Measurements from ENCODE around the gene PPP6R2. TPM values are rescaled to one million over a fixed set of nuclear protein-coding genes. Genes with fewer than 3 reads are reported as not detected.
A peak's percentile ranks its signal among the peaks of the same experiment; 100 is the strongest.
"Not testable (repeated sequence)": the region's sequence is repeated elsewhere in the genome, so short reads cannot be mapped to it uniquely, and the experiment has no call there.

PPP6R2 gene
- total RNA-seq, 1 donor from 2014 or later, result 75.5 TPM

GRCh38 chr22:50398831-50399648 lies 55.9 kb downstream of the PPP6R2 start:
- DNase-seq (ENCODE audit: low spot score), result no peak

GRCh38 chr22:50399751-50400331 lies 56.7 kb downstream of the PPP6R2 start:
- DNase-seq (ENCODE audit: low spot score), result no peak

GRCh38 chr22:50400406-50400805 lies 57.3 kb downstream of the PPP6R2 start:
- DNase-seq (ENCODE audit: low spot score), result no peak

- no peak for DNase-seq (ENCODE audit: low spot score)
These were observed 57.8 kb downstream of the PPP6R2 start for GRCh38 chr22:50400931-50401330.

GRCh38 chr22:50401907-50402306 lies 58.8 kb downstream of the PPP6R2 start:
- no peak for DNase-seq (ENCODE audit: low spot score)

GRCh38 chr22:50403701-50404101 lies 60.6 kb downstream of the PPP6R2 start:
- DNase-seq (ENCODE audit: low spot score), result peak; percentile 62

- no peak for DNase-seq (ENCODE audit: low spot score)
These were observed 63.5 kb downstream of the PPP6R2 start for GRCh38 chr22:50406416-50407170.

- no peak for DNase-seq (ENCODE audit: low spot score)
These were observed 65.2 kb downstream of the PPP6R2 start for GRCh38 chr22:50408311-50408710.

GRCh38 chr22:50408954-50409353 lies 65.8 kb downstream of the PPP6R2 start:
- DNase-seq (ENCODE audit: low spot score), result not testable (repeated sequence)

- DNase-seq (ENCODE audit: low spot score), result no peak
These were observed 71.5 kb downstream of the PPP6R2 start for GRCh38 chr22:50414476-50415248.

- DNase-seq (ENCODE audit: low spot score), result no peak
These were observed 72.3 kb downstream of the PPP6R2 start for GRCh38 chr22:50415426-50415825.

GRCh38 chr22:50416996-50417395 lies 73.9 kb downstream of the PPP6R2 start:
- no peak for DNase-seq (ENCODE audit: low spot score)

GRCh38 chr22:50417411-50418210 lies 74.5 kb downstream of the PPP6R2 start:
- no peak for DNase-seq (ENCODE audit: low spot score)

- no peak for DNase-seq (ENCODE audit: low spot score)
These were observed 75.5 kb downstream of the PPP6R2 start for GRCh38 chr22:50418624-50419023.

- DNase-seq (ENCODE audit: low spot score), result no peak
These were observed 76.0 kb downstream of the PPP6R2 start for GRCh38 chr22:50419116-50419515.

- no peak for DNase-seq (ENCODE audit: low spot score)
These were observed 76.9 kb downstream of the PPP6R2 start for GRCh38 chr22:50420015-50420414.

- no peak for DNase-seq (ENCODE audit: low spot score)
These were observed 77.5 kb downstream of the PPP6R2 start for GRCh38 chr22:50420581-50420980.

GRCh38 chr22:50422046-50422445 lies 78.9 kb downstream of the PPP6R2 start:
- DNase-seq (ENCODE audit: low spot score), result no peak

- DNase-seq (ENCODE audit: low spot score), result no peak
These were observed 80.1 kb downstream of the PPP6R2 start for GRCh38 chr22:50422961-50423815.

- DNase-seq (ENCODE audit: low spot score), result no peak
These were observed 80.8 kb downstream of the PPP6R2 start for GRCh38 chr22:50423956-50424355.
